Measurements from ENCODE around the gene SMIM41.

GRCh38 chr12:52122904-52123303, 43.4 kb downstream of the SMIM41 start:
- TF ChIP-seq CTCF (conservative IDR thresholded peaks at IDR 0.05; ENCODE audit: low read depth, low read length) (no peak), EZH2phosphoT487 (IDR thresholded peaks at IDR 0.05; ENCODE audit: borderline replicate concordance, low read length) (no peak)

Measured in PC-3 (cell line).